GM19438 (cell line): ENCODE data around the gene HIVEP3.
A peak's percentile ranks its signal among the peaks of the same experiment; 100 is the strongest.

Experiments used
- ATAC-seq: cut with Tn5 transposase; IDR thresholded peaks from one replicate; pipeline ENCODE4 v1.9.1; 2021; ENCODE audit warnings: low read depth; ENCODE audit not compliant: unreplicated experiment

Gene HIVEP3

GRCh38 chr1:41675401-41675800, 243.3 kb downstream of the HIVEP3 start:
- ATAC-seq: no peak

DNA sequence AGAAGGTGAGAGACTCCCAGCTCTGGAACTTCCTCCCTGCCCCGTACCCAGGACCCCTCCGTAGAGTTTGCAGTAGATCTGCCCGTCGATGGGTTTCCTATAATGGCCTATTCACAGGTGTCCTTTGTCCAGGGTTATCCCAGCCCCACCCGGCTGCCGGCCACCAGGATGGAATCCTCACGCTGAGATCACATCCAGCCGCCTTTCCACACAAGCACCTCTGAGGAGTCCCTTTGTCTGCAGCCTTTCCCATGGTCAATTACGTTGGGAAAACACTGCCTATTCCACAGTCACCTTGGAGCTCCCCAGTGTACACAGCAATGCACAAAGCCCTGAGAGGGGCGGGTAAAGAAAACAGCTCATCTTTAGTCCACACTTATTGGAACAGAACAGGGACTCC, 244.2 kb downstream of the HIVEP3 start:
- ATAC-seq: no peak

DNA sequence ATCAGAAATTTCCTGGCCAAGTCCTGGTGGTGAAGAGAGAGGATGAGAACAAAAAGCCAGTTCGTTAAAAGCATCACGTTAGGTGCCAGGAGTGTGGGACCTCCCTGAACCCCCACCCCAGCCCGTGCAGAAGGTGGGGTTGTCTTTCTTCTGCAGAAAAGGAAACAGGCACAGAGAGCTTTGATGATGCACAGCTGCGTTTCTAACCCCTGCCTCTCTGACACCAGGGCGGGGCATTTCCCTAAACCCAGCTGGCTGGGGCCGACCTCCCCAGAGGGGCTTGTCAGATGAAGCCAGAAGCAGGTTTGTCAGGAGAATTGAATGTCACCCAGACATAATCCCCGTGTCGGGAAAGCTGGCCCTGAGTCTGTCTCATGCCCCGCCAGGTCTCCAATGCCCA, 244.9 kb downstream of the HIVEP3 start:
- peak; percentile 55 for ATAC-seq

DNA sequence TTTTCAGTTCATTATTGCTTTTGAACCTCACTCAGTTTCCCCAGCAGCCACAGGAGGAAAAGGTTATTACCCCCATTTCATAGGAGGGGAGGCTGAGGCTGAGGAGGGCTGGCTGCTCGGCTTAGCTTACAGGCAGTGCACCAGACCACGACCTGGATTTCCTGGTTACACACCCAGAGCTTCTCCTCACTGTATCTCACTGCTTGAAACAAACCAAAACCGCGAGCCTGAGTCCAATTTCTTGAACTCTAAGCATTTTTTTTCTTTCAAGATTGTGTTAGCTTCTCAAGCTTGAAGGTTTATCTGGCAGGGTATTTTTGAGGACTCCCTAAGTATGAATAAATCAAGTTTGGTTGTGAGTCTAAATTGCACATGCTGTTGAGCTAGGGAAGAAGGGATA, 245.3 kb downstream of the HIVEP3 start:
- ATAC-seq: peak; percentile 74

- no peak for ATAC-seq
Measured at GRCh38 chr1:41672641-41673361, 245.9 kb downstream of the HIVEP3 start.

- no peak for ATAC-seq
Measured at GRCh38 chr1:41672173-41672572, 246.5 kb downstream of the HIVEP3 start.

DNA sequence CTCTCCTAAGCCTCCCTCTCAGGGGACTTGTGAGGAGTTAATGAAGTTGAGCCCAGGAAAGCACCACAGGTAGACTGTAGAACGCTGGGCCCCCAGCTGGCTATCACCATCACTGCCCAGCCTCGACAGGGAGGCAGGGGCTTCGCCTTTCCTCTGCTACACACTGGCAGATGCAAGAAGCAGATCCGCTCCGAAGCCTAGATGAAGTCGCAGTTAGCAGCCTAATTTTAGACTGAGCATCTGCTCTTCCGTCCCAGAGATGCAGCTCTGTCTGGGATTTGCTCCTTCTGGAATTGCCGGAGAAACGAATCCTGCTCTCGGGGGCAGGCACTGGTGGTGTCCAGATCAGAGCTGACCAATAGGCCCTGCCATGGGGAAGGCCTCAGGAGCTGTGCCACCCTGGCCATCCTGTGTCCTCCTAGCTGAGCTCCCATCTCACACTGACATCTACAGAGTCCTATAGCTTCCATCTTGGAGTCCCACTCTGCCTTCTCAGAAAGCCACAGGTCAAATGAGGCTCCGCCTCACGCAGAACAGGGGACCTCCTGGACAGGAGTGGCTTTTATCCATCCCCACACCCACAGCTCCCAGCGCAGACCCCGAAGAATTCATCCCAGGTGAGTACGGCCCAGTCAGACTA, 247.5 kb downstream of the HIVEP3 start:
- ATAC-seq: no peak

GRCh38 chr1:41670217-41670957, 248.3 kb downstream of the HIVEP3 start:
- no peak for ATAC-seq

GRCh38 chr1:41668967-41669366, 249.8 kb downstream of the HIVEP3 start:
- ATAC-seq: no peak

DNA sequence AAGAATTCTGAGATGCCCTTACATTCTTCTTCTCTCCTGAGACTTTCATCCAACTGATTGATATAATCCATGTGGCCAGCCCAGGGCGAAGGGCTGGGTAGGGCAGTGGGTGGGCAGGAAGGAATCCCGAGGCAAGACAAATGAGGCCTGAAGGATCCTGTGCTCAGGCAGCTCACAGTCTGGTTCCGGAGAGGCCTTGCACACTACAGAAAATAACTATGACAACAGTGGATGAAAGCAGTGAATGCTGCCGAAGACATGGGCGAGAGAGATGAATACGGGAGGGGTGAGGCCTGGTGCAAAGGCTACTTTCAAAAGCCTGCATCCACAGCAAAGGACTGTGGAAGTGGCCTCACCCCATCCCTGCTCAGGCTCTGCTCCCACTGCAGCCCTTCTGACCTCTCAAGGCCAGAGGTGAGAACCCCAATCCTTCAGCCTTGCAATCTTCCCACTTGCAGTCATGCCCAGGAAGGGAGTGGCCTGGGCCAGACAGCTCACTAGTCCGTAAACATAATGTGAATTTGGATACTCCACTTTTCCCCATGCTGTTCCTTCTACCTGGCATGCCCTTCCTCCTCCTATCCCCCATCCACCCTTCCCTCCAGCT, 250.6 kb downstream of the HIVEP3 start:
- no peak for ATAC-seq

DNA sequence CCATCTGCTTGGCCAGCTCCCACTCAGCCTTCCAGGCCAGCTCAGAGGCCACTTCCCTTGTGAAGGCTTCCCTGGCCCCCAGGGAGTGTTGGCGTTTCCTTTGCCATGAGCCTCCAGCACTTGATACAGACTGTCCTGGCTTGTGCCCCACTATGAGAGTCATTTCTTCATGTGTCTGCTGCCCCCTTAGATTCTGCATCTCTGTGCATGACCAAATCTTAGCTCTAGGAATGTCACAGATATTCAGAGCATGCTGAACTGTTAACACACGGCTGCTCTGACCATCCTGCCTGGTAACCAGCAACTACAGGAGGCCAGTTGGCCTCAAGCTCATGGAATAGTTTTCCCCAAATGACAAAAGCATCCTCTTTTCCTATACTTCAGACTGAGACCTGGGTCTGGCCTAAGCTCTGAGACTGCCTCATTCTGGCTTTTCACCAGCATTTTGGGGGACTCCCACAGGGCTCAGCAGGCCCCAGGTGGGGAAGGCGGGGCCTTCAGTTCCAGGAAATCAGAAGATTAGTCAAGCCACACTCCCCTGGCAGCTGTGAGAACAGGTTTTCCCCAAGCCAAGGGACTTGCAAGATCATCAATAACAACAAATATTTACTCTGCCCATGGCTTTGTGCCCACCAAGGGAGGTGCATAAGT, 251.6 kb downstream of the HIVEP3 start:
- ATAC-seq: no peak

DNA sequence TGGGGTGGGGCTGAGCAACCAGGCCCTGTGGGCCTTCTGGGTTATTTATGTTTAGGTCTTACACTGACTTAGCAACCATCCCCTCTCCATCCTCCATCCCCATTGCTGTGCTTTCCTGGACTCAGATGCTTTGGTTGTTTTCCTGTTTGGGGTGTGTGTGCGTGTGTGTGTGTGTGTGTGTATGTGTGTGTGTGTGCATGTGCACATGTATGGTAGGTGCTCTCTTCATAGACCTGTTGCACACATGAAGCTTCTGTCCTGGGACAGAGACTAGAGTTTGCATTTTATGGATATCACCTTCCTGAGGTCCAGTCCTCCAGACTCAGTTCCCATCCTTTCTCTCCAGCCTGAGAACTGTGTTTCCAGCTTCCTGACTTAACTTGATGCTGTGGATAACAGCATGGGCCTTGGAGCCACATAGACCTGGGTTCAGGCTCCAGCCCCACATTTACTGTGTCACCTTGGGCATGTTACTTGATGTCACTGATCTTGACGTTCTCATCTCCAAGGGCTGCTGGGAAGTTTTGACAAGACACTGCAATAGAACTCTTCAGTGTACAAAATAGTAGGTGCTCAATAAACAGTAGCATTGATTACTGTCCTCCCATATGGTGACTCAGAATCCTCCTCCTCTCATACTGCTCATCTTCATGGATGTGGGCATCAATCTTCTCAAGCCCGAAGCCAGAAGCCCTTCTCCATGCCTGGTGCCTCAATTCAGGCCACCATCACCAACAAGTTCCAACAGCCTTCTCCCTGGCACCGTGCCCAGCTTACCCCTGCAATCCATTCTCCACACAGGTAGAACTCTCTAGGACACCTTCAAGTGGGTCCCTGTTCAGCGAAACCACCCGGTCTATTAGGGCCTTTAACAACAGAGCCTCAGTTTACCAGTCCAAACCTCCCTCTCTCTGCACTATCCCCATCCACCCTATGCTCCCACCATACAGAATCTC, 252.5 kb downstream of the HIVEP3 start:
- no peak for ATAC-seq

DNA sequence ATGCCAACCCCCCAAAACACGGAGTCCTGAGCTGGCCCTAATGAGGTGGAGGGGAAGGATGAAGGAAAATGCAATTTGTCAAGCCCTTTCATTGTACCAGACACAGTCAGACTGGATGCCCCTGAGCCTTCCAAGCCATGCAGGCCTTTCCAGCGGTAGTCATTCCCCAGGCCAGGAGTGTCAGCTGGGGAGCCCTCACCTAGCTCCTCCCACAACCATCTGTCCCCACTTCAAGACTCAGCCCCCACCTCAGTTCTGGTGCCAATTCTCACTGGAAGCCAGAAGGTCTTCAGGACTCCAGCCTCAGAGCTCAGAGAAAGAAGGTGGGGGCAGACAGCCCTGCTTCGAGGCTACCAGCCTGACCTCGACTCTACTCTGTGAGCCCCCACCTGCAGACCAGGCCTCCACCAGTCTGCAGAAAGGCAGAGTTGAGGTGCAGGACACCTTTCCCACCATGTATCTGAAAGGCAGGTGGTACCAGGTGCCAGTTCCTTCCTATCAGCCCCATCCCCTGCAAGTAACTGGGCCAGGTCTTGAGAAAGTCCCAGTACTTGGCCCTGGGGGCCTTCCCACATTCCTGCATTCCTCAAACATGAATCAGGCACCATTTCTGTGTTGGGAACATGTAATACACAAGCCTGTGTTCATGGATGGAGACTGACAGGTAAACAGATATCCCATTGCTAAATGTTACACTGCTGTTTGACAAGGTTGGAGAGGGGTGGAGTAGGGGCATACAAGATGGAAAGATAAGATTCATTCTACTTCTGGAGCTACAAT, 253.7 kb downstream of the HIVEP3 start:
- ATAC-seq: no peak

DNA sequence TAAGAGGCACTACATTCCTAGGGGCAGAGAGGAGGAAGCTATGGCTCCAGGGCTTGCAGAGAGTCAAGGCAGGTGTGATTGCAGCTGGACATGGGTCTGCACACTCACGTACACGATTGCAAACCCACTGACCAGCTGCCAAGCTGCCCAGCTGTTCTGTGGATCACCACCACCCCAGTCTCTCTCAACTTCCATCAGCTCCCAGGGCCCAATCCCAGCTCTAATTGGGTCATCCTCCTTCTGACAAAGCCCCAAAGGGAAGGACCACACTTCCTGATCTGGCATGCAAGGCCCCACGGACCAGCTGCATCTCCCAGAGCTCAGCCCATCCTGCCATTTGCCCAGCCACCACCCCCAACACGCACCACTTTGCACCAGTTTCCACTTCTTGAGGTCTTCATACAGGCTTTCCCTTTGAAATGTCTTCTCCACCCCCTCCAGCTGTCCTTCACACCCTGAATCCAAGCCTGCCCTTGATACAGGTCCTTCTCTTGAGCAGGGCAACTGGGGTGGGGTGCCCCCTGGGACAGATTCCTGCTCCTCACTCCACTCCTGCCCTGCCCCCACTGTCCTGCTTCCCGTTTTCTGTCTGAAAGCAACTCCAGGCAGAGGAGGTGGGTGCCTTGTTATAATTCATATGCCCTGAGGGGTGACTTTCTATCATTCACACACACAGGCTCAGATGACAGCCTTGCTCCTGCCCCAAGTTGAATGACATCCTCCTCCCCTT, 254.9 kb downstream of the HIVEP3 start:
- ATAC-seq: no peak

DNA sequence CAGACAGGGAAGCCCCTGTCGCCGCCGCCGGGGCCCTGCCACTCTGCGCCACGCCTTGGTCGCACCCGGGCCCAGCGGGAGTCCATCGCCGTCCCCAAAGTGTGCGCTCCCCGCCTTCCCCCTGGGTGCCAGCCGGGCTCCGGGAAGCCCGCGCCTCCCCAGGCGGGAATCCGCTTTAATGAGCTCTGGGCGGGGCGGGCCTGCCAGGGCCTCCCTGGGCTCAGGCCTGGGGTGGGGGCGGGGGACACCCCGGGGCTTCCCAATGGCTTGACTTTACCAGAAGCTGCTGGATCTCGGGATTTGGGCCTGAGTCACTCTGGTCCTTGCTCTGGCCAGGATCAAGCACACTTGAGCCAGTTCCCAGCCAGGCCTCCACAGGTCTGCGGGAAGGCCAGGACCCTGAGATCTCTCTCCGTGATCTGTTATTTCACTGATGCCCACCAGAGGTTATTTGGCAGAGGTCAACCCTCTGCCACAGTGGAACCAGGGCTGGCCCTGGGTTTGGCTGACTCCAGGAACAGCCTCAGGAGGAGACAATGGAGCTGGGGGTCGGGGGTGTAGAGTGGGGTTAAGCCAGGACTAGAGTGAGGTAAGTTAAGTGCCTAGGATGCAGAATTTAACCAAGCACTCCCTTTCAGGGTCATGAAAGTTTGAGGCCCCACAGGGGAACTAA, 255.8 kb downstream of the HIVEP3 start:
- no peak for ATAC-seq

- ATAC-seq: no peak
Measured at GRCh38 chr1:41662061-41662764, 256.5 kb downstream of the HIVEP3 start.

DNA sequence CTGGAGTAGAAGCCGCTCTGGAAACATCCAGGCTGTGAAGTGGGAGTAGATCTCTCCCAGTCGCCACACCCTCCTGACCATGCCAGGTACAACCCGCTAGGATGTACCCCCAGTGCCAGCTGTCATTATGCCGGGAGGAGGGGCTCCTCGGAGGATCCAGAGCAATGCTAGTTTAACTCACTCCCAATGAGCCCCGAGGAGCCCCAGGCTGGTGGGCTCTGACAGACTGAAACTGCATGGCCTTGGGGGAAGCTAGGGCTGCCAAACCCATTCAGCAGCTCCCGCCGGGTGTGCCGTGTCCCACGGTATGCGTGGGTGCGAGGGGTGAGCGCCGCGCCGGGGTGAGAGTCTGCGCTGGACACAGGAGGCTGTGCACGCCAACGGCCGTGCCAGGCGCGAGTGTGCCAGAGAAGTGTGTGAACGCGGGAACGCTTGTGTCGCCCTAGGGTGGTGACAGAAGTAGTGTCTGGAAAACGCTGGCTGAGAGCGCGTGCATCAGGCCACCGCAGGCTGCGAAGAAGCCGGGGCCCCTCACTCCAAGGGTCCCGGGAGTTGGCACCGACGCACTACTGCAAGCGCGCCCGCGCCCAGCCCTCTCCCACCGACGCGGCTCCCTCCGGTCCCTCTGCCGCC, 257.2 kb downstream of the HIVEP3 start:
- no peak for ATAC-seq
